Nucleus accumbens (tissue), 56 donors: ENCODE results near the gene KIF26A.

ENCODE experiments used
- DNase-seq, 56 donors: peaks; one replicate each; lab custom pipeline; 2025; lab: John Stamatoyannopoulos, UW

KIF26A gene

GRCh38 chr14:104110491-104111209 lies 27.7 kb upstream of the KIF26A start:
- no peak for DNase-seq

GRCh38 chr14:104111301-104112112 lies 26.9 kb upstream of the KIF26A start:
- DNase-seq: no peak

DNA sequence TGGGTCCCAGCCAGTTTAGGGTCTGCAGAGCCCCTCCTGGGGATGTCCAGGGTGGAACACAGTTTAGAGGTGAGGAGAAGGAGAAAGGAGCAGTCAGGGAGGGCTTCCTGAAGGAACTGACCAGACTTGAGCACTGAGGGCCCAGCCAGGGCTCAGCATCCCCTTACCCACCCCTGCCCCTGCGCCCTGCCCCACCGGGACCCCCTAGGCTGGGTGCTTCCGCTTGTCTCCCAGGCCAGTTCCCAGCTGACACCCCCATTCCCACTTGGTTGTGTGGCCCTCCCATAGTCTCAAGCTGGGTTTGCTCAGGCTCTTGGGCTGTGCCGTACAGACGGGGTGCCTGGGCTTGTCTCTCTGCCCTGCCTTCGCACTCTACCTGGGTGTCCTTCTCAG lies 26.3 kb upstream of the KIF26A start:
- no peak for DNase-seq

- no peak for DNase-seq
Observed at GRCh38 chr14:104112609-104113571, 25.5 kb upstream of the KIF26A start.

DNA sequence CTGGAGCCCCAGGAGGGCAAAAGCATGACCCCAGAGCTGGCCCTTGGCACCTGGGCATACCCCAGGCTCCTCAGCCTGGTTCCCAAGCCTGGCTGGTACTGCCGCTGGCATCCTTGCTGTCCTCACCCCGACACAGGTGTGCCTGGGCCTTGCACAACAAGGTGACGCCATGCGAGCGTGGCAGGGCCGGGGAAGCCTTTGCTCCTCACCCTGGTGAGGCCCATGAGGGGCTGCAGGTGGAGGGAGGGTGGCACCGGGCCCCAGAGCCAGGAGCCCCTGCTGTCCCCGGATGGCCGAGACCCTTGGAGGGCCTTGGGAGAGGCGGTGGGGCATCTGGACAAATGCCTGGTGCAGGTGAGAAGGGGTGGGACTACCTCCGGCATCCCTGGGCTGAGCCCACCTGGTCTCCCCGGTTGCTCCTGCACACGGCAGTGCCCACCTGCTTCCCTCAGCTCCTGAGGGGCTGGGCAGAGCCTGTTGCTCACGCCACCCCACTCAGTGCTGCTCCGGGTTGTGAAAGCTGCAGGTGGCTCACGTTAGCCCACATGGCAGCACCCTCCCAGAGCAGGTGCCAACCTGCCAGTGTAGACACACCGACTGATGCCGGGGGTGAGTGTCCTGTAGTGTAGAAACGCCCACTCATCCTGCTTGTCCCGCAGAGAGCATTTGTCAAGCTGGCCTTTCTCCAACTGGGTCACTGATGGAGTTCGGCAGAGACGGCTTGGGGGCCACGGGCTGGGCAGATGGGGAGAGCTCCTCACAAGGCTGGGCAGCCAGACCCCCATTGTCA lies 24.6 kb upstream of the KIF26A start:
- no peak for DNase-seq

- DNase-seq: no peak
Observed at GRCh38 chr14:104114421-104115130, 23.8 kb upstream of the KIF26A start.

GRCh38 chr14:104115131-104115600 lies 23.2 kb upstream of the KIF26A start:
- no peak for DNase-seq

- DNase-seq: no peak
Observed at GRCh38 chr14:104115691-104116287, 22.6 kb upstream of the KIF26A start.

DNA sequence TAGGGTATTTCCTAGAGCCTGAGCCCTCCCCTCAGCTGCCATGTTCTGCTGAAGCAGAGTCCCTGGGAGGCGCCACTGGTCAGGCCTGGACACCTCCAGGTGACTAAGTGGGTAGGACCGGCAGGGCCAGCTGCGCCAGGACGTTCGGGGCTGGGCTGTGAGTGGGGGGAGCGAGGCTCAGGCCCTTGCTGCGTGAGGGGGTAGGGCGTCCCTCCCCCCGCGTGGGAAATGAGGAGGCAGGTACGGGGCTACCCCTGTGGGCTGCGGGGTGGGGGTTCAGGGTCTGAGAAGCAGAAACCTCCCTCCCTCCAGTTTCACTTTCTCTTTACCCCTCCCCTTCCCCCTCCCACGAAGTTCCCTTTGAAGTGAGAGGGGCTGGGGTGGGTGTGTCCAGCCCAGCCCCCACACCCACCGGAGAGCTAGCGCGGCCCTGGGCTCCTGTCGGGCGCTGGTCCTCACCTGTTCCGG lies 22.1 kb upstream of the KIF26A start:
- no peak for DNase-seq

- DNase-seq: no peak
Observed at GRCh38 chr14:104116756-104117340, 21.5 kb upstream of the KIF26A start.

GRCh38 chr14:104117341-104118005 lies 20.9 kb upstream of the KIF26A start:
- no peak for DNase-seq

- DNase-seq: no peak
Observed at GRCh38 chr14:104118006-104118844, 20.2 kb upstream of the KIF26A start.

DNA sequence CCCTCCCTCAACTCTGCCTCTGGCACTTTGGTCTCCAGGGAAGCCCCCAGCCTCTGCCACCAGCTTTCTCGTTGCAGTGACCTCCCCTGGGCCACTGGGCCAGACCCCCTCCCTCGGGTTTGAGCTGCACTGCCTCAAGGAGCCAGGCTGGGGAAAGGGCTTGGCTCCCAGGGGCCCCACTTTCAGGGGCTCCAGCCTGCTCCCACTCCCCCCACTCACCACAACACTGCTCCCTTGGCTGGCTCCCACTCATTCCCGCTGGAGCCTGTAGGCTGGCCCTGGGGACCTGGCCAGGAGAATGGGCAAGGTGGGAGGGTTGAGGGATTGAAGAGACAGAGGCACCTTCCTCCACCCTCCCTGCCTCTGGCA lies 19.3 kb upstream of the KIF26A start:
- DNase-seq: no peak

- no peak for DNase-seq
Observed at GRCh38 chr14:104119488-104120251, 18.7 kb upstream of the KIF26A start.

DNA sequence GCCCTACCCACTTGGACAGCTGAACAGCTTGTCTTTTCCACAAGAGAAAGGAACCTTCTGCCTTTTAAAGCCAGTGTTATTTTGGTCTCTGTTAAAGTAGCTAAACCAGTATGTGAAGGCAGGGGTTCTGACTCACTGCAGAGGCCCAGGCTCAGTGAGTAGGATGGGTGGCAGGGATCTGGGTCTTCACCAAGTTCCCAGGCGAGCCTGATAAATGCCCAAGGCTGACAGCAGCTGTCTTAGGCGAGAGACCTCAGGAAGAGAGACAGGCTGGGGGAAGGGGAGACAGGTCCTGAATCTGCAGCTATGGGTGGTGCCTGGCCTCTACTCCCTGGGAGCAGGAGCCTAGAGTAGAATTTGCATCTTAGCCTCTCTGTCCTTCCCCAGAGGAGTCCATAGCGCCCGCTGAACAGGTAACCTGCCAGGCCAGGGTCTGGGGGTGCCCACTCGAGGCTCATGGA lies 18.1 kb upstream of the KIF26A start:
- DNase-seq: no peak

DNA sequence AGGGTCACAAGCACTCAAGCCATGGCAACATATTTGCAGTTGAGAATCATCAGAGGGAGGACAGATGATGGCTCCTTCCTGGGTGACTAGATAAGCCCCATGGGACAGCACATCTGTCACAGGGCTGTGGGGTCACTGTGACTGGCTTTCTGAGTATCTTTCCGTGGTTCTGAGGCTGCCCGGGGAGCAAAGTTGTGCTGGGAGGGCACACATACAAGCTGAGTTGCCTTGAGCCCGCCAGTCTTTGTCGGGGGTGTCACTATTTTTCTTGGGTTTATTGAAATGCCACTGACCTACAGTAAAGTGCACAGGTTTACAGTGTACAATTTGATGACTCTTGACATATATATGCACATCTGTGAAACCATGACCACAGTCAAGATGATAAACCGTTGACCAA lies 17.2 kb upstream of the KIF26A start:
- no peak for DNase-seq
